Endothelial cell of coronary artery (primary cell): ENCODE measurements around the gene TRPM3. TPM values are rescaled to one million over a fixed set of nuclear protein-coding genes. Genes with fewer than 3 reads are reported as not detected.

Experiments used
- total RNA-seq: library from RNA; depleted of rRNA; stranded (reverse); fragments of >200 nt; gene quantifications from 2 replicates; pipeline ENCODE4 v1.2.3, GENCODE V29; 2014

The TRPM3 gene
- total RNA-seq = 0.90 and 1.1 TPM in 2 replicates

GRCh38 chr9:71121275-71122021 lies at the start of gene TRPM3:
Gene TRPM3, minus strand, starts transcription at chr9:71121621. Its CDS starts 267 bp downstream, at chr9:71121354.

